ENCODE data around the gene OR5M11.
"Not testable (repeated sequence)": the region's sequence is repeated elsewhere in the genome, so short reads cannot be mapped to it uniquely, and the experiment has no call there.

Gene OR5M11

DNA sequence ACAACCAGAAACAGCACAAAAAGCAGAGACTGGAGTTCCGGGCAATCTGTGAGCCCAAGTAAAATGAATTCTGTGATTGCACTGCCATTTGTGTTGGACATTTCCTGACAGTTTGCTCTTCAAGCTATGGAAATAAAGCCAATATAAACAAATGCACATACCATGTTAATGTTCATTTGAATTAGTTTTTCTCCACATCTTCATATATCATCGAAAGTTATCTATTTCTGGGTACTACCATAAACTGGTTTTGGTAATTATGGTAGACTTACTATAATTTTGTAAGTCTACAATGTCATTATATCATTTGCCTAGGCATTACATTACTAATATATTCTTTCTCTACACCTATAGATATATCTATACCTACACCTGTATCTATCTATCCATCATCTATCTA lies at the start of gene OR5M11:
OR5M11 (minus strand) TSS at position 101 of the 400 bp plus-strand sequence; CDS start at position 101, 0 bp downstream.
- TF ChIP-seq CTCF (IDR thresholded peaks at IDR 0.05; ENCODE audit: low read depth, low read length) = no peak
- H3K4me3 ChIP-seq (ENCODE audit: low read depth, low read length) = no peak within 1 kb of the TSS

- not testable (repeated sequence) for H3K4me3 ChIP-seq (ENCODE audit: low read depth, low read length)
These were observed 49.1 kb upstream of the OR5M11 start for GRCh38 chr11:56592088-56592717.

DNA sequence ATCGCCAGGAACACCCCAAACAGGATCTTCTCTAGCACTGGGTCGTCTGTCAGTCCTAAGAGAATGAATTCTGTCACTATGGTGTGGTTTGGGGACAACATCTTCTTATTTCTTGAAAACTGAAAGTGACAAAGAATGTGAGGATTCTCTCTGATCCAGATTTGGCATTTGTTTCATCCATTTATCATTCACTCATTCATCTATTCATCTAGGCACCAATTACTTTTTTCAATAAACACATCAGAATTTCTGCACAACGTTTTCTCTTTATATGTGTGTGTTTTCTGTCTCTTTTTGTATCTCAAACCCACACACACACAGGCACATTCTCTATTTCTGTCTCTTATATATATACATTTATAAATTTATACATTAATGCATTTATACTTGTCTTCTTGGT lies 34.6 kb upstream of the OR5M11 start, which contains the start of gene OR5M10:
OR5M10 (minus strand) TSS at position 101 of the 400 bp plus-strand sequence; CDS start at position 101, 0 bp downstream.
- no peak for TF ChIP-seq CTCF (IDR thresholded peaks at IDR 0.05; ENCODE audit: low read depth, low read length)
- H3K4me3 ChIP-seq (ENCODE audit: low read depth, low read length) = no peak within 1 kb of the TSS

DNA sequence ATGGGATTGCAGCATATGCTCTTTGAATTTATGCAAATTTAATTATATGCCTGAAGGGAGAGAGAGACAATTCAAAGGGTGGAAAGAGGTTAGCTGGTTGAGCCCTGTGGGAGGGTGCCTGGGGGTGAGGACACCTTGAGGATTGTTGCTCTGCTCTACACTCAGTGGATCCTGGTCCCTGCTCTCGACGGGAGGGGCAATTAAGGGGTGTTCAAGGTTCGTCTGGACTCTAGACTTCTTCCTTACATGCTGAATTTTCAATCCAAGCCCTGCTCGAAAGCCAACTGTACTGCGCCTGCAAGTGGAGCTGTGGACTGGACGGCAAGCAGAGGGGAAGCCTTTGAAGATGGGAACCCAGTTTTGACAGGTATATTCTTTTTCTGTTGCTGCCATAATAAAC lies 15.5 kb upstream of the OR5M11 start:
- H3K4me3 ChIP-seq (ENCODE audit: low read depth, low read length) = no peak overlapping the region
- no peak for TF ChIP-seq CTCF (IDR thresholded peaks at IDR 0.05; ENCODE audit: low read depth, low read length)

GRCh38 chr11:56554691-56555090 lies 11.6 kb upstream of the OR5M11 start:
- not testable (repeated sequence) for H3K4me3 ChIP-seq (ENCODE audit: low read depth, low read length)

DNA sequence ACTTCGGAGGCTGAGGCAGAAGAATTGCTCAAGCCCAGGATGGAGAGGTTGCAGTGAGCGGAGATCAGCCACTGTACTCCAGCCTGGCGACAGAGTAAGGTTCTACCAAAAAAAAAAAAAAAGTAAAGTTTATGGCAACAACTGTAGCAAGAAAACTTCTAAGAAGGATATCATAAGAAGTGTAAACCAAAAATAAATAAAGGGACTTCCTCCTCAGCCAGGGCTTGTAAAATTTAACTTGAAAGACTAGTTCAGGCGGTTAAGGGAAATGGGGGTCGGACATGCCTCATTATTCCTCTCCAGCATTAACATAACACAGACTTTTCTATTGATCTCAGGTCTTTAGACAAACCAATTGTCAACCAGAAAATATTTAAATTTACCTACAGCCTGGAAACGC lies 2.5 kb upstream of the OR5M11 start:
- no peak for TF ChIP-seq CTCF (IDR thresholded peaks at IDR 0.05; ENCODE audit: low read depth, low read length)
- H3K4me3 ChIP-seq (ENCODE audit: low read depth, low read length) = no peak overlapping the region

- TF ChIP-seq CTCF (IDR thresholded peaks at IDR 0.05; ENCODE audit: low read depth, low read length) = no peak
- no peak overlapping the region for H3K4me3 ChIP-seq (ENCODE audit: low read depth, low read length)
These were observed 682 bp upstream of the OR5M11 start for GRCh38 chr11:56543739-56544138.

DNA sequence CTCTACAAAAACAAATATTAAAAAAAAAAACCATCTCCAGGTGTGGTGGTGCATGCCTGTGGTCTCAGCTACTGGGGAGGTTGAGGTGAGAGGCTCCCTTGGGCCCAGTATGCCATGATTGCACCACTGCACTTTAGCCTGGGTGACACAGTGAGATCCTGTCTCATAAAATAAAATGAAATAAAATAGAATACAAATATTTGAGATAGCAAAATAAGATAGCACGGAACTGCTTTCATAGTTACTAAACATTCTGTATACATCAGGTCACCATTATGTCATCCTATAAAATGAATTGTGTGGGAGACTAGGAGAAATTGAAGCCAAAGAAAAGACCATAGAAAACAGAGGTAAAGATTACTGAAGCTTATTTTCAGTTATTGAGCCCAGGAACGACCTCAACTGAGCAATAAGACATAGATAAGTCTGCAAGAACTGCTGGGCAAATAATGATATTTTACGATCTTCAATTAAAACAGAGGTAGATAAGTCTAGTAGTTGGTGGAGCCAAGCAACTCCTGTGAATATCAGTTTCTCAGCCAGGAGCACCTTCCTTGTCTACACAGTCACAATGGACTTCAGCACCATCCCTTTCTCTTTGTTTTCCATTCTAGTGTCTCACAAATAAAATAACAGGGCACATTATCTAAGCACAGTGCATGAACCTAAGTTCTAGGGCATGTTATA lies 9.9 kb downstream of the OR5M11 start:
- no peak overlapping the region for H3K4me3 ChIP-seq (ENCODE audit: low read depth, low read length)
- TF ChIP-seq CTCF (IDR thresholded peaks at IDR 0.05; ENCODE audit: low read depth, low read length) = no peak

All from WI38 (cell line).